NCI-H748 treated with DMSO at 0.1 percent for 48 hours (cell line): Measurements from ENCODE around the gene SLC35E1.

Experiments
- DNase-seq: peaks from one replicate; lab custom pipeline; 2025; lab: John Stamatoyannopoulos, UW

The SLC35E1 gene

GRCh38 chr19:16596399-16596798 is 24.2 kb upstream of the SLC35E1 start:
- no peak for DNase-seq

- DNase-seq = no peak
Observed at GRCh38 chr19:16595097-16595496, 22.9 kb upstream of the SLC35E1 start.

DNA sequence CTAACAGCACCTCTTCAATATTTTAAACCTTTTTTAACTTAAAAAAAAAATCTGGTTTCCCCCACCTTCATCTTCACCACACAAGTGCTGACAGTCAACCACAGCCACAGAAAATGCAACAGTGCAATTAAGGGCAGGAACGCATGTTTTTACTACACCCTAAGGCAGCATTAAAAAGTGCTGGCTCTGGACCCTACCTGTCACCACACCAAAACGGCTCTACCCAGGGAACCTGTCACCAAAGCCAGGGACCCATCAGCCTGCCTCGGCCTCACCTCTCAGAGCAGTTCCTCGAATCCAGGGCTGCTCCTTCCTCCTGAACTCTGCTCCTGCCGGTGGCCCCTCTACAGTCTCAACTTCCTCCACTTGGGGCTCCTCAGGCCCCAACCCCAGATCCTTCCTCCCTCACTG is 22.5 kb upstream of the SLC35E1 start:
- no peak for DNase-seq

- no peak for DNase-seq
Observed at GRCh38 chr19:16594131-16594586, 21.9 kb upstream of the SLC35E1 start.

DNA sequence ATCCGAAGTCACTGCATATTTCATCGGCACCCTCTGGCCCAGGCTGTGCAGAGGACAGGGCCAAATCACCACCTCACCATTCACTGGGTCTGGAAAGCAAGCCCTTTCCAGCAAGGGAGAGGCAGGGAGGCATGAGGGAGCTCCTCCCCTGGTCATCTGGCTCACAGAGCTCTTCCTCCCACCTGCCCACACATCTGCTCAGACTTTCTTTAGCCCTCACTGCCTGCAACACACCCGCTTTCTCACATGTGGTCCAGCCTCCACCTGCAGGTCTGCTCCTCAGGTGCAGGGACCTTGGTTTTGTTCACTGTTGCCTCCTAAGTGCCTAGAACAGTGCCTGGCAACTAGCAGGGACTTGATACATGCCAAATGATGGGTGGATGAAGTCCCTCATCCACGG is 21.0 kb upstream of the SLC35E1 start:
- no peak for DNase-seq

DNA sequence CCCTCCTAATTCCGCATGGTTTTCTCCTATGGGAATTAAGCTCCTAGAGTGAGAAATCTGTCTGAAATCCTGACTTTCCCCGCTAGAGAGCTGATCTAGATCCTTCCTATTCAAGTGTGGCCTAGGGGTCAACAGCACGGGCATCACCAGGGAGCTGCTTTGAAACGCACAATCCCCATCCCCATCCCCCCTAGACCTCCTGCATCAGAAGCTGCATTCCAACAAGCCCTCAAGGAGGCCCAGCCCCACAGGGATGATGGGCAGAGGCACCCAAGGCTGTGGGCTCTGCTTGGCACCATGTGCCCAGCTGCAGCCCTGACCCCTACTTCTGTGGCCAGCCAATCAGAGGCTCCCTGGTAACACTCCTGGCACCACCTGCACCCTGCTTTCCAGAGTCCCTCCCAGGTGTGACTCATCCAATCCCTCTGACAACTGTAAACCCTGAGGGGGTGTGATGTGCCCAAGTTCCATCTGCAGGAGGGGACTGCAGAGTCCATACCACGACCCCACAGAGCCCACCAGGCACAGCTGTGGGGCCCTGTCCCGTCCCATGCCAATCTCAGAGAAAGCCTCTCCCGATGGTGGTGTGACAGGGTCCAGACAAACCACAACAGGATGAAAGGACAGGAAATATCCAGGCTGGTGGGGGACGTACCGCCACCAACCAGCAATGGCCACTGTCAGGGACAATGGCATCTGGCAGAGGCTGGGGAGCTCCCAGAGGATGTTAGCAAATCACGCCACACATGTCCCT is 19.8 kb upstream of the SLC35E1 start:
- no peak for DNase-seq

DNA sequence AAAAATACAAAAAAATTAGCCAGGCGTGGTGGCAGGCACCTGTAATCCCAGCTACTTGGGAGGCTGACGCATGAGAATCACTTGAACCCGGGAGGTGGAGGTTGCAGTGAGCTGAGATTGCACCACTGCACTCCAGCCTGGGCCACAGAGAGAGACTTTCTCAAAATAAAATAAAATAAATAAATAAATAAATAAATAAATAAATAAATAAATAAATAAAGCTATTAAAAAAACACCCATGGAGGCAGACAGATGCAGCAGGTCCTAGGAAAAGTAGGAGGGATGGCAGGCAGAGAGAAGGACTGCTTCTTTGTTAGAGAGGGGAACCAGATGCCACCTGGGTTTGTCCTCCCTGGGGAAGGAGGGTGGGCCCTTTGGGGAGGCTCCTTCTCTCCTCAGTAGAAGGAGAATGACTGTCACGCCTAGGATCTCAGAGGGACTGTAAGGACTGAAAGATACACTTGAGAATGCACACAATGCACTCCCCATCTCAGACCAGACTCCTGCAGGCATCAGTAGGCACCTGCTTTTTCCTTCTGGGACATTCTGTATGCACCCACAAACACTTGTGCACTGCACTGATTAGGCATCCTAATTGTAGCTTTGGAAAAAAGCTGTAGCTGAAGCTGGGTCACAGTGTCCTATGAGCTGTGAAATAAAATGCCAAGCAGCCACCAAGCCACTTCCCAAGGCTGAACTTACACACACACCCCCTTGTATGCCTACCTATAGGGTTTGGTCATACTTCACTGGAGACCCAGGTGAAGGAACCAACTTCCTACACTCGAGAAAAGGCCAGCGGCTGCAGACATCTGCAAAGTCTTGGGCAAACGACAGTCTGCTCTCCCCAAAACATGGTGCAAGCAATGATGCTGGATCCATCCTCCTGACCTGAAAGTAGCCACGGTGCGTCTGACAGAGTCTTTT is 18.9 kb upstream of the SLC35E1 start:
- no peak for DNase-seq

DNA sequence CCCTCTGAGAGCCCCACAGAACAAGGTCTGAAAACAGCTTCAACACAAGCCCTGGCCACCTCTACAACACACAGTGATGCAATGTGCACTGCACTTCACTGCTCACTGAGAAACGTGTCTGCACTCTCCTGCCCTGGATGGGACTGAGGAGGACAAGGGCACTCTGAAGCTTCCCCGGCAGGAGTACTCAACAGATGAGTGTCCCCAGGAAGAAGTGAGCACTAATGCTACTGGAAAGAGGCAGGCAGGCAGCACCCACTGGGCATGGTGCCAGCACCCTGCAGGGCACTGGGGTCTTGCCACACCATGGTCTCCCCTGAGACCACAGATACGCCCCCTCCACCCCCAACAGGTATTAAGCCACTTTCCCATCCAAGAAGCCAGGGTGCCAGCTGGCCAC is 17.7 kb upstream of the SLC35E1 start:
- no peak for DNase-seq

- no peak for DNase-seq
Observed at GRCh38 chr19:16588824-16589577, 16.8 kb upstream of the SLC35E1 start.

- no peak for DNase-seq
Observed at GRCh38 chr19:16587833-16588823, 15.9 kb upstream of the SLC35E1 start.

GRCh38 chr19:16586991-16587832 is 15.0 kb upstream of the SLC35E1 start:
- DNase-seq = no peak

- DNase-seq = no peak
Observed at GRCh38 chr19:16586477-16586871, 14.3 kb upstream of the SLC35E1 start.

DNA sequence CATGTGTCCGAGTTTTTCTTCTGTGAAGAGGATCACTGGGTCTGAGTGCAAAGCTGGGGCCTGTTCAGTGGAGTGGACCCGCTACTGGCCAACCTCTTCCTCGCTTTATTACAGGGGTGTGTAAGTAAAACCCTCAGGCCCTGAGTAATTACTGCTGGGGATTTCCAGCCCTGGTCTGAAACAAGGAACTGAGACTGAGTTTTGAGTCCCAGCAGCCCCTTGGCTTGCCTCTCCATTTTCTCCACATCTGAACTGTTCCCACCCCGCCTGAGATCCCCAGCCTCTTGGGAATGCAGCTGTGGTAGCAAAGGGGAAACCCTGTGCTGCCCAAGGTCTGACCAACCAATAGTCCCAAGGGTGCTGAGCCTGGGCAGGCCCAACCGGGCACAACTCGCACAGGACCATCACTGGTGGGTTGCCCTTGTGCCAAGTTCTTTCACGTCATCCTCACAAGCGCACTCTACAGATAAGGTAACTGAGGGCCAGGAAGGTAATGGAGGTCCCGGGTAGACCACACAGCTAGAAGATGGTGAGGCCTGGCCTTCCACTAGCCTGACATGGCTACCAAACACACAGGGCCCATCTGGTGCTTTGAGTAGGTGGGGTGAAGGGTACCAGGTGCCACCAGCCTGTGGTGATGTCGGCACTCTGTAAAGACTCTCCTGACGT is 13.7 kb upstream of the SLC35E1 start:
- no peak for DNase-seq

- no peak for DNase-seq
Observed at GRCh38 chr19:16585094-16585801, 13.0 kb upstream of the SLC35E1 start.

DNA sequence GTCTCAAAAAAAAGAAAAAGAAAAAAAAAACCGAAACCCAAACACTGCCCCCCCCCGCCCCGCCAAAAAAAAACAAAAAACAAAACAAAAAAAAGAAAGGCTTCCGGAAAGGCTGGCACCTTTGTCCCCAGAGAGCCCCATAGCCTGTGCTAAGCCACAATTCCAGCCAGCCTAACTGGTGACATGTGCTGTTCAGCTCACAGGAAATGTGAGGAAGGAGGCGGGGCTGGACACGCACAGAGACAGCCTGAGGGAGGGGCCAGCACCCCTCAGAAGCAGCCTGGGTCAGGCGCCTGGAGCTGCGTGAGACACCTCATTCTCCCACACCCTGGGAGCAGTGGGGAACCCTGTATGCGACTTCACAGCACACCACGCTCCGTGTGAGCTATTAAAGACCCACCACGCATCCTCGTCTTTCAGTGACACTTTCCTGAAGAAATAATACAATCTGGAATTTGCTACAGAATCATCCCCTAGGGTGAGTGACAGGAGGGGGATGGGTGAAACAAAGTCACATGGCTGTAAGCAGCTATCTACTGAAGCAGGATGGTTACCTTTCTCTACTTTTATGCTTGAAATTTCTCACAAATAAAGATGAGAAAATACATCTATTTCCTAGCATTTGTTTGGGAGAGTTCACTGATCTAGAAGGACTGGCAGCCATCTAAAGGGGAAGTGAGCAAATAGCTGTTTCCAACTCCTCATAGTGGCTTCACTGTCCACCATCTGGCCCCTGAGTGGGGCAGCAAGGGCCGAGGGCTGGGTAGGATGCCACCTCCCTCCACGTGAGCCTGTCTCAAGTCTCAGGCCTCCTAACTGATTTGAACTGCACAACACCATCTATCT is 12.3 kb upstream of the SLC35E1 start:
- DNase-seq = peak; percentile 0

DNA sequence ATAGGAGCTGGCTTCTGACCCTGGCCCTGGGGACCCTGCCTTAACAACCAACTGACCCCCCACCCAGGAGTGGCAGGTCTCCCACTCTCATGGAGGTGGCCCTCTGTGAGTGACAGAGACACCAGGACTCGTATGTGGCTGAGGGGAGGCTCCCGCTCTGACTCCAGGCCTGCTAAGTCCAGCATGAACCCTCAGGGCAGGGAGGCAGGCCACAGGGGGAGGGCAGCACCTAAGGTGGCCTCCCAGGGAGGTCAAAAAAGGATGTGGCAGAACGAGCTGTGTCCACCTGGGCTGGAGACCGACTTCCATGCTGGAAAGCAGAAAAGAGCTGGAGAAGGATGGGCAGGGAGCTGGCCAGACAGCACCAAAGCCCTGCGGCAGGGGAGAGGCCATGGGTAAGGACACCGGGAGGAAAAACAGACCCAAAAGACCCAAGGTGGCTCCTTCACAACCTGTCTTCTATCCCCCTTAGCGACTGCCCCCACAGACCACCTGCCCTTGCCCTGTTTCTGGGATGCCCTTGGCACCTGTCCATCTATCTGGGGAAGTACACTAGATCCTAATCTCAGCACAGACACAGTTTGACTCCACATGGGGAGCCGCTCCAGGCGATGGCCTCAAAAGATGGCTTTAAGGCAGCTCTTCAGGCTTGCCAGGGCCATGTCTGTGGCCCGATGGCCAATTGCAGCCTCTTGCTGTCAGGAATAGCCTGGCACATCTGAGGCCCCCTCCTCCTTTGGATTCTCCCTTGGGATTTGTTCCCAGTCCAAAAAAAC is 10.5 kb upstream of the SLC35E1 start:
- DNase-seq = no peak

DNA sequence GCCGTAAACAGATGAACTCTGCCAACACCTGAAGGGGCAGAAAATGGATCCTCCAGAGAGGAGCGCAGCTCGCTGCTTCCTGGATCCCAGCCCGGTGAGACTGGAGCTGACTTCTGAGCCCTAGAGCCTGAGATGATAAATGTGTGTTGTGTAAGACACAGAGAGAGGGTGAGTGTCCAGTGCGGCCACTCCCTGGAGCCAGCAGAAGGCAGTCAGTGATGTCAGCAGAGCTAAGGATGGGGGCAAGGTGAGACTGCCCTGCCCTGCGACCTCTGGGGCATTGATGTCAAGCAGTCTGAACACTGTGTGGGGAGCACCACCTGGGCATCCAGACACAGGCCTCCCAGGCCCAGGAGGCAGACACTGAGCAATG is 9.7 kb upstream of the SLC35E1 start:
- no peak for DNase-seq
